Bone marrow (tissue), 2 donors: ENCODE measurements around the gene DMKN.
A peak's percentile ranks its signal among the peaks of the same experiment; 100 is the strongest.

Experiments used
- DNase-seq, 2 donors: peaks; one replicate each; lab custom pipeline; 2025; lab: John Stamatoyannopoulos, UW

The DMKN gene

GRCh38 chr19:35513628-35514281 lies at the start of gene DMKN:
Gene DMKN, minus strand, starts transcription at chr19:35513649. Its CDS starts 174 bp downstream, at chr19:35513475.
- no peak for DNase-seq

GRCh38 chr19:35562776-35563175 lies 49.3 kb upstream of the DMKN start:
- no peak for DNase-seq

GRCh38 chr19:35562336-35562735 lies 48.9 kb upstream of the DMKN start:
- no peak for DNase-seq

GRCh38 chr19:35561436-35561835 lies 48.0 kb upstream of the DMKN start:
- no peak for DNase-seq

- DNase-seq, result no peak
Measured at GRCh38 chr19:35560677-35561076, 47.2 kb upstream of the DMKN start.

- no peak for DNase-seq
Measured at GRCh38 chr19:35560271-35560670, 46.8 kb upstream of the DMKN start.

GRCh38 chr19:35559781-35560180 lies 46.3 kb upstream of the DMKN start:
- no peak for DNase-seq

GRCh38 chr19:35559281-35559659 lies 45.8 kb upstream of the DMKN start:
- DNase-seq, result no peak

GRCh38 chr19:35558400-35559280 lies 45.2 kb upstream of the DMKN start:
- no peak for DNase-seq

- DNase-seq, result peak in 1 of 2 donors; percentile 19
Measured at GRCh38 chr19:35557539-35558399, 44.3 kb upstream of the DMKN start.

GRCh38 chr19:35556846-35557538 lies 43.5 kb upstream of the DMKN start:
- DNase-seq, result no peak

GRCh38 chr19:35556025-35556590 lies 42.7 kb upstream of the DMKN start:
- no peak for DNase-seq

- no peak for DNase-seq
Measured at GRCh38 chr19:35555301-35556005, 42.0 kb upstream of the DMKN start.

- DNase-seq, result no peak
Measured at GRCh38 chr19:35554076-35554475, 40.6 kb upstream of the DMKN start.

GRCh38 chr19:35553385-35554000 lies 40.0 kb upstream of the DMKN start:
- DNase-seq, result no peak

GRCh38 chr19:35552534-35553384 lies 39.3 kb upstream of the DMKN start:
- DNase-seq, result no peak

GRCh38 chr19:35551091-35551810 lies 37.8 kb upstream of the DMKN start:
- no peak for DNase-seq

- DNase-seq, result no peak
Measured at GRCh38 chr19:35549879-35550523, 36.6 kb upstream of the DMKN start.
